ENCODE measurements around the gene ZFYVE9.
"Not testable (repeated sequence)": the region's sequence is repeated elsewhere in the genome, so short reads cannot be mapped to it uniquely, and the experiment has no call there.

The ZFYVE9 gene

DNA sequence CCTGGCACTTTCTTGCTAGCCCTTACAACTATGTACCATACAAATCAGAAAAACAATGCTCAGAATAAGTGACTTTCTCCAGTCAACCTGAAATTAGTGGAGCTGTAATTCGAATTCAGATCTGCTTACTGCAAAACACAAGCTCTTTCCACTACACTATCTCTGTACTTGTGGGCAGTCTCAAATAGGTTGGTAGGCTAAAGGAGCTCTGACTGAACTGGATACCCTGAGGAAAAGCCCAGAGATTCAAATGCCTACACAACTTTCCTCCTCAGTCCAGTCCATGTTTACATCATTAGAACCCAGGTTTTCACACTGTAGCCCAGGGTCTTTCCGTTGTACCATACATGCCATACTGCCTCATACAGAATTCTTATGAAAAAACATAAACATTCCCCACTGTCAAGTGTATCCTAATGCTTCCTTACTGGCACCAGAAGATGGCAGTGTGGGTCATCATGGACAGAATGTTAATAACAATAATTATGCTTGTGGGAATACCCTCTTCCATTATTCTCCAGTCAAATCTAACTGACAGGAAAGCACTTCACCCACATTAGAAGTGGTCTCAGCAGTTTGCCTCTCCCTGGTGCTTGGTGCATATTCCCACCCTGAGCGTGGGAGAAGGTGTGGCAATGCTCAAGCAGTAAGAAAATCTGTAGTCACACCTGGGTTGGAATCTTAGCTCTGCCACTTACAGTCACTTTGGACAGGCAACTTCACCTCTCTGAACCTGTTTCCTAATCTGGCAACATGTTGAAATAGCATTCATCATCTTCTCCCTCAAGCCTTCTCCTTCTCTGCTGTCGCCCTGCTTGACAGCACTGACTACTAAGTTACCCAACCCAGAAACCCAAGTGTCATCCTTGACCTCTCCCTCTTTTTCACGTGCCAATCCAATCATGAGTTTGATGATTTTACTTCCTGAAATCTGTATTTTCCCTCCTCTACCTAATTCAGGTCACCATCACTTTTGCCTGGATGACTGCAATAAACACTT is 14.4 kb upstream of the ZFYVE9 start:
- TF ChIP-seq, protein P1, sequence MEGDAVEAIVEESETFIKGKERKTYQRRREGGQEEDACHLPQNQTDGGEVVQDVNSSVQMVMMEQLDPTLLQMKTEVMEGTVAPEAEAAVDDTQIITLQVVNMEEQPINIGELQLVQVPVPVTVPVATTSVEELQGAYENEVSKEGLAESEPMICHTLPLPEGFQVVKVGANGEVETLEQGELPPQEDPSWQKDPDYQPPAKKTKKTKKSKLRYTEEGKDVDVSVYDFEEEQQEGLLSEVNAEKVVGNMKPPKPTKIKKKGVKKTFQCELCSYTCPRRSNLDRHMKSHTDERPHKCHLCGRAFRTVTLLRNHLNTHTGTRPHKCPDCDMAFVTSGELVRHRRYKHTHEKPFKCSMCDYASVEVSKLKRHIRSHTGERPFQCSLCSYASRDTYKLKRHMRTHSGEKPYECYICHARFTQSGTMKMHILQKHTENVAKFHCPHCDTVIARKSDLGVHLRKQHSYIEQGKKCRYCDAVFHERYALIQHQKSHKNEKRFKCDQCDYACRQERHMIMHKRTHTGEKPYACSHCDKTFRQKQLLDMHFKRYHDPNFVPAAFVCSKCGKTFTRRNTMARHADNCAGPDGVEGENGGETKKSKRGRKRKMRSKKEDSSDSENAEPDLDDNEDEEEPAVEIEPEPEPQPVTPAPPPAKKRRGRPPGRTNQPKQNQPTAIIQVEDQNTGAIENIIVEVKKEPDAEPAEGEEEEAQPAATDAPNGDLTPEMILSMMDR (IDR thresholded peaks at IDR 0.05; ENCODE audit: low read depth, low read length), result peak; percentile 61
- Histone ChIP-seq H3K9me3 (no peaks in the 10 kb centered on the region), H3K36me3 (no peaks in the 10 kb centered on the region), H3K4me1 (no peaks in the 10 kb centered on the region), H3K4me3 (ENCODE audit: low read depth, low read length) (no peak overlapping the region), H3K27me3 (no peaks in the 10 kb centered on the region)
- DNase-seq, result peak; percentile 42

- Histone ChIP-seq H3K27me3 (no peaks in the 10 kb centered on the region), H3K36me3 (no peaks in the 10 kb centered on the region), H3K9me3 (no peaks in the 10 kb centered on the region), H3K4me3 (ENCODE audit: low read depth, low read length) (no peak overlapping the region), H3K4me1 (no peaks in the 10 kb centered on the region)
- DNase-seq, result no peak
- TF ChIP-seq, protein P1 (IDR thresholded peaks at IDR 0.05; ENCODE audit: low read depth, low read length), result no peak
These were observed 1.9 kb upstream of the ZFYVE9 start for GRCh38 chr1:52139817-52140540.

DNA sequence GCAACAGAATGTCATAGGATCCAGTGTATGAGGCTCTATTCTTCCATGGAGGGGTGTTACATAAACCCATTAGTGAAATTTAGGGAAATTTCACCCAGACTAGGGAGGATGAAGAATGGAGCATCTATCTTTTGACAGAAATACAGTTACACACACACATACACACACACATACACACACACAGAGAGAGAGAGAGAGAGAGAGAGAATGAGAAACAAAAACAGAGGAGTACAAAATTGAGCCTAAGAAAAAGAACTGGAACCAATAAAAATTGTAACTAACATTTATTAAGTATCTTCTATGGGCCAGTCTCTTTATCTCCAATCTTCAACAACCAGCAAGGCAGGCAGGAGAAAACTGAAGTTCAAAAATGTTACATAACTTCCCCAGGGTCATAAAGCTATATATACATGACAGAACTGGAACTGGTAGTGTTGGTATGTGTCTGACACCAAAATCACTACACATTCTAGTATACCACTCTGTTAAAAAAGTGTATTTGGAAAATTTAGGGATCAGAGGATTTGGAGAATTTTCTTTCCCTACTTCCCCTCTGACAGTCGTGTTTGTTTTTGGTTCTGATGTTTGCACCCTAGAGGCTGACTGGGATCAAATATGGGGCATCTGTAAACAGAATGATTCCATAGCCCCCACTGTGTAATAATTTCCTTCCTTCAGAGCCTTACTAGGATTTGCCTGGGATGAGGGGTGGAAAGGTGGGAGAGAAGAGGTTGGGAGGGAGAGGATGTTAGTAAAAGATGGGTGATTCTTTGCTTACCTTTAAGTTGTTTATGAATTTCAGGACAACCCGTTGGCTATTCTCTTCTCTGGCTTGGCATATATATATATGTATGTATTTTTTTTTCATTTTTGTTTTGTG is 1.0 kb upstream of the ZFYVE9 start:
- Histone ChIP-seq H3K9me3 (no peaks in the 10 kb centered on the region), H3K4me3 (ENCODE audit: low read depth, low read length) (peak overlapping the region; percentile 56), H3K4me1 (no peaks in the 10 kb centered on the region), H3K27me3 (no peaks in the 10 kb centered on the region), H3K36me3 (no peaks in the 10 kb centered on the region)
- no peak for DNase-seq
- TF ChIP-seq, protein P1 (IDR thresholded peaks at IDR 0.05; ENCODE audit: low read depth, low read length), result no peak

DNA sequence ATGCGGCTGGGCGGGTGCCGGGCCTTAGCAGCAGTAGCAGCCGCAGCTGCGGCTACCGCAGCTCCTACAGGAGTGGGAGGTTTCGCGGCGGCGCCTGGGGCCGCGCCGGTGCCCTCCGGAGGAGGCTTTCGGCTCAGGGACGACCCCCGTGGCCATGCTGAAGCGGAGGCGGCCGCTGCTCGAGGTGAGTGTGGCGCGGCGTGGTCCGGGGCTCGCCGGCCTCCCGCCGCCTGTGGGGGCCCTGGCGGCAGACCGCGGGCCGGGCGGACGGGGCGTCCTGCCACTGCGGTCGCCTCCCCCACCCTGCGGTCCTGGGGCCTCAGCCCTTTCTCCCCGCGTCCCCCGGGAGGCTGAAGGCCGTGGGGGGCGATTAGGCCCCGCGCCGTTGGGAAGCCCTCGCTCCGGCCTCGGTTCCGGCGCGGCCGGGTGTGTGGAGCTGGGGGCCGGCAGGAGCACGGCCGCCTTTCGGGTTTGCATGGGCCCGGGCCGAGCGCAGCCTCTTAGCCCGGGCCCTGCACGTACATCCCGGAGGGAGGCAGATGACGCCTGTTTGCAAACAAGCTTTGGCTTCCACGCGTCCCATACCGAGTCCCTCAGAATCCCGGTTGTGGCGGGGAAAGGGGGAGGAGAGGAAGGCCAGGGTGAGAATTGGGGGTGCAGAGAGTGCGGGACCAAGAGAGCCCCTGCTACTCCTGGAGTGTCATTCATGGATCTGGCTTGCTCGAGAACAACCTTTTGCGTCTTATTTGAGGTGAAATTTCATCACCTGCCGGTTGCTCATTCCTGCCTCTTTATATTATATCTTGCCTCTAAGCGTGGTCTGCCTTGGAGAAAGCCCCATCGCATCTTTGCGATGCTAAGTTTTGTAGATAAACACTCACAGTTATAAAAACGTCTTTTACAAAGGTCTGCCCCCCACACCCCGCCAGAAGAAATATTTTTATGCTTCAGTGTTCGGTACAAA is 613 bp downstream of the ZFYVE9 start:
- Histone ChIP-seq H3K4me3 (ENCODE audit: low read depth, low read length) (peak overlapping the region; percentile 83), H3K4me1 (no peaks in the 10 kb centered on the region), H3K36me3 (no peaks in the 10 kb centered on the region), H3K9me3 (no peaks in the 10 kb centered on the region), H3K27me3 (no peaks in the 10 kb centered on the region)
- peak; percentile 36 for DNase-seq
- TF ChIP-seq, protein P1 (IDR thresholded peaks at IDR 0.05; ENCODE audit: low read depth, low read length), result no peak

DNA sequence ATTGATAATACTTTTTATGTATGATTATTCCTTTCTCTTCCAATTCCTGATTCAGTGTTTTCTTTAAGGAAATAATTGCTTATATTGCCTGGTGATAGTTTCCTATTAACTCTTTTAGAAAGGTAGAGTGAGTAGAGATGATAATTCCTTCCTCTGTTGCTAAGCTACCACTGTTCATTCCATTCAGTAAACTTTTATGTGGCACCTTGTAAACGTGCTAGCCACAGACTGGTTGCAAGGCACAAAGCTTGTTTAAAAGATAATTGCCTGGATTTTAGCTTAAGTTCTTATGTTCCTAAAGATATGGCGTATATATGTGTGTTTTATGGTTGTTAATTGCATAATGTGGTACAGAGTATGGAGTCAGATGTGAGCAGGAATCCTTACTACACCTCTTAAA is 3.2 kb downstream of the ZFYVE9 start:
- H3K36me3 ChIP-seq, result no peaks in the 10 kb centered on the region
- no peak overlapping the region for H3K4me3 ChIP-seq (ENCODE audit: low read depth, low read length)
- no peaks in the 10 kb centered on the region for H3K9me3 ChIP-seq
- H3K4me1 ChIP-seq, result no peaks in the 10 kb centered on the region
- TF ChIP-seq, protein P1 (IDR thresholded peaks at IDR 0.05; ENCODE audit: low read depth, low read length), result no peak
- DNase-seq, result no peak
- H3K27me3 ChIP-seq, result no peaks in the 10 kb centered on the region

DNA sequence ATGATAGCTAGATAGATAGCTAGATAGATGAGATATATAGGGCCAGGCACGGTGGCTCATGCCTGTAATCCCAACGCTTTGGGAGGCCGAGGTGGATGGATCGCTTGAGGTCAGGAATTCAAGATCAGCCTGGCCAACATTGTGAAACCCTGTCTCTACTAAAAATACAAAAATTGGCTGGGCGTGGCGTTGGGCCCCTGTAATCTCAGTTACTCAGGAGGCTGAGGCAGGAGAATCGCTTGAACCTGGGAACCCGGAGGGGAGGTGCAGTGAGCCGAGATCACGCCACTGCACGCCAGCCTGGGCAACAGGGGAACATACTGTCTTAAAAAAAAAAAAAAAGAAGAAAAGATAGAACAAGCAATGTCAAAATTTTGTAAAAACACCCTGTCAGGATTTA is 8.6 kb downstream of the ZFYVE9 start:
- not testable (repeated sequence) for H3K9me3 ChIP-seq; DNase-seq; H3K27me3 ChIP-seq; H3K4me3 ChIP-seq (ENCODE audit: low read depth, low read length); H3K36me3 ChIP-seq; H3K4me1 ChIP-seq
